Body of pancreas (tissue), 4 donors: ENCODE results near the gene RBL1.

Source experiments
- CTCF ChIP-seq, 7 experiments: fragments of 450-650 bp in 4 of 7; fragments of 200-600 bp in 3 of 7; sonication (generic) in 3 of 7; IDR thresholded peaks; one replicate each; pipeline ENCODE4 v1.5.1; 2016 to 2019; ENCODE audit warnings: antibody characterized with exemption in 7 of 7
- POLR2A ChIP-seq, 3 donors: fragments of 450-650 bp; IDR thresholded peaks; one replicate each; pipeline ENCODE4 v1.6.1; 2016; ENCODE audit warnings: antibody characterized with exemption in 3 of 3, mild to moderate bottlenecking in 2 of 3

- TF ChIP-seq CTCF (IDR thresholded peaks at IDR 0.05) (no peak), POLR2A (IDR thresholded peaks at IDR 0.05) (no peak)
Measured at GRCh38 chr20:36991703-36992102, 104.1 kb downstream of the RBL1 start.
